ENCODE measurements around the gene PLXNA3.

PLXNA3 gene

GRCh38 chrX:154458954-154459778 lies 1.1 kb downstream of the PLXNA3 start:
- DNase-seq (ENCODE audit: low read depth): no peak

- DNase-seq (ENCODE audit: low read depth): no peak
Observed at GRCh38 chrX:154459832-154460231, 1.8 kb downstream of the PLXNA3 start.

GRCh38 chrX:154460326-154460725 lies 2.2 kb downstream of the PLXNA3 start:
- no peak for DNase-seq (ENCODE audit: low read depth)

- DNase-seq (ENCODE audit: low read depth): no peak
Observed at GRCh38 chrX:154462396-154462795, 4.3 kb downstream of the PLXNA3 start.

GRCh38 chrX:154463611-154464220 lies 5.6 kb downstream of the PLXNA3 start:
- DNase-seq (ENCODE audit: low read depth): no peak

- DNase-seq (ENCODE audit: low read depth): no peak
Observed at GRCh38 chrX:154464806-154465365, 6.8 kb downstream of the PLXNA3 start.

DNA sequence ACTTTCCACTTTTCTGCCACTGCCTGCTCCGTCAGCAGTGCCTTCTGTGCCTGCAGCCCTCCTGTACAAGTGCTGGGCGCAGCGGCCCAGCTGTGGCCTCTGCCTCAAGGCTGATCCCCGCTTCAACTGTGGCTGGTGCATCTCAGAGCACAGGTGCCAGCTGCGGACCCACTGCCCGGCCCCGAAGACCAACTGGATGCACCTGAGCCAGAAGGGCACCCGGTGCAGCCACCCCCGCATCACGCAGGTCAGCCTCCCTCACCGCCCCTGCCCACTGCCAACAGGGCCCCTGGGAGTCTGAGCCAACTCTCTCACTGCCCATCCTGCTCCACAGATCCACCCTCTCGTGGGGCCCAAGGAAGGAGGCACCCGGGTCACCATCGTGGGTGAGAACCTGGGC lies 7.5 kb downstream of the PLXNA3 start:
- DNase-seq (ENCODE audit: low read depth): no peak

- no peak for DNase-seq (ENCODE audit: low read depth)
Observed at GRCh38 chrX:154466036-154466435, 8.0 kb downstream of the PLXNA3 start.

GRCh38 chrX:154466907-154467306 lies 8.8 kb downstream of the PLXNA3 start:
- DNase-seq (ENCODE audit: low read depth): no peak

DNA sequence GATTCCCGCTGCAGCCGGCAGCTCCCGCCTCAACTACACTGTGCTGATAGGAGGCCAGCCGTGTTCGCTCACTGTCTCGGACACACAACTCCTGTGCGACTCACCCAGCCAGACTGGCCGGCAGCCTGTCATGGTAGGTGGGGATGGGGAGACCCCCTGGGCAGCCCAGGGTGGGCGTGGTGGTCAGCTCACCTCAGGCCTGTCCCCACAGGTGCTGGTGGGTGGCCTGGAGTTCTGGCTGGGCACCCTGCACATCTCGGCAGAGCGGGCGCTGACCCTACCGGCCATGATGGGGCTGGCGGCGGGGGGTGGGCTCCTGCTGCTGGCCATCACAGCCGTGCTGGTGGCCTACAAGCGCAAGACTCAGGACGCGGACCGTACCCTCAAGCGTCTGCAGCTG lies 9.5 kb downstream of the PLXNA3 start:
- DNase-seq (ENCODE audit: low read depth): no peak

- DNase-seq (ENCODE audit: low read depth): no peak
Observed at GRCh38 chrX:154468217-154468616, 10.1 kb downstream of the PLXNA3 start.

DNA sequence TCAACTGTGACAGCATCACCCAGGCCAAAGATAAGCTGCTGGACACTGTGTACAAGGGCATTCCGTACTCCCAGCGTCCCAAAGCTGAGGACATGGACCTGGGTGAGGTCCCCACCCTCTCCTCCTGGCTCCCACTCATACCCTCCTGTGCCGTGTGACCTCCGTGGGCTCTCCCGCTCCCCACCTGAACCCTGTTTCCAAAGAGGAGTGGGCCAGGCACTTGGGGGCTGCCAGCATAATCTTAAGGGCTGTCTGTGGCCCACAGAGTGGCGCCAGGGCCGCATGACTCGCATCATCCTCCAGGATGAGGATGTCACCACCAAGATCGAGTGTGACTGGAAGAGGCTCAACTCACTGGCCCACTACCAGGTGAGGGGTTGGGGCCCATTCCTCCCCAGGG lies 11.0 kb downstream of the PLXNA3 start:
- no peak for DNase-seq (ENCODE audit: low read depth)

DNA sequence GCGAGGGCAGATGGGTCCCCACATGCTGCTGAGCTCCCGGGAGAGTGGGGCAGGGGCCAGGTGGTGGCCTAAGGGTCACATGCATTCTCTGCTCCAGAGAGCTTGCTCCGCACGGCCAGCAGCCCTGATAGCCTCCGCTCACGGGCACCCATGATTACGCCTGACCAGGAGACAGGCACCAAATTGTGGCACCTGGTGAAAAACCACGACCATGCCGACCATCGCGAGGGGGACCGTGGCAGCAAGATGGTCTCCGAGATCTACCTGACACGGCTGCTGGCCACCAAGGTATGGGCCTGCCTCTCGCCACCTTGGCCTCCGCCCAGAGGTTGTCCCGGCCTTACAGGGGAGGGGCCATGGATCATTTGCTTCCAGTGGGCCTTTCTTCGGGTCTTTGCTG lies 11.8 kb downstream of the PLXNA3 start:
- DNase-seq (ENCODE audit: low read depth): no peak

DNA sequence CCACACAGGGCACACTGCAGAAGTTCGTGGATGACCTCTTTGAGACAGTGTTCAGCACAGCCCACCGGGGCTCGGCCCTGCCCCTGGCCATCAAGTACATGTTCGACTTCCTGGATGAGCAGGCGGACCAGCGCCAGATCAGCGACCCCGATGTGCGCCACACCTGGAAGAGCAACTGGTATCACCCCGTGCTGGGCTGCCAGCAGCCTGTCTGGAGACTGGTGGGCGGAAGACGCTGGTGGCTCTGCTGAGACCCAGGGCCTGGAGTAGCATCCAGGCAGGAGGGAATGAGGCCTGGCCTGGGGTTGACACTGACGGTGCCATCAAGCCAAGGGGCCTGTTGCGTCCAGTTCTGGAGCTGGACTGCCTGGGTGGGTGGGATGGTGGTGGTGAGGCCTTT lies 12.4 kb downstream of the PLXNA3 start:
- no peak for DNase-seq (ENCODE audit: low read depth)

DNA sequence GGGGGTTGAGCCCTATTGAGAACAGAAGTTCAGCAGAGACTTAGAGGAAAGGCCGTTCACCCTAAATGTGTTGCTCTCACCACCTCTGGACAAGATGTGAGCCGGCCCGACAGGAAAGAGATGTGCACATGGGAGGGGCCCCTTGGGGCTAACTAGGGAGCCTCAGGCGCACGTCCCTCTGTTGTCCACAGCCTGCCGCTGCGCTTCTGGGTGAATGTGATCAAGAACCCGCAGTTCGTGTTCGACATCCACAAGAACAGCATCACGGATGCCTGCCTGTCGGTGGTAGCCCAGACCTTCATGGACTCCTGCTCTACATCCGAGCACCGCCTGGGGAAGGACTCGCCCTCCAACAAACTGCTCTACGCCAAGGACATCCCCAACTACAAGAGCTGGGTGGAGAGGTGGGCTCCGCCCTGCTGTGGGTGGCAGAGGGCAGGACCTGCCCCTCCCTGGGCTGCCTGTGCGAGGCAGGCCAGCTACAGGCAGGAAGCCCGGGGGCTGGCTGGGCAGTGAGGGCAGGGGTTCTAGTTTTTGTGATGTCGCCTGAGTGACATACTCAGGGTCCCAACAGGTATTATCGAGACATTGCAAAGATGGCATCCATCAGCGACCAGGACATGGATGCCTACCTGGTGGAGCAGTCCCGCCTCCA lies 13.0 kb downstream of the PLXNA3 start:
- DNase-seq (ENCODE audit: low read depth): no peak

GRCh38 chrX:154471839-154472684 lies 14.0 kb downstream of the PLXNA3 start:
- DNase-seq (ENCODE audit: low read depth): no peak

DNA sequence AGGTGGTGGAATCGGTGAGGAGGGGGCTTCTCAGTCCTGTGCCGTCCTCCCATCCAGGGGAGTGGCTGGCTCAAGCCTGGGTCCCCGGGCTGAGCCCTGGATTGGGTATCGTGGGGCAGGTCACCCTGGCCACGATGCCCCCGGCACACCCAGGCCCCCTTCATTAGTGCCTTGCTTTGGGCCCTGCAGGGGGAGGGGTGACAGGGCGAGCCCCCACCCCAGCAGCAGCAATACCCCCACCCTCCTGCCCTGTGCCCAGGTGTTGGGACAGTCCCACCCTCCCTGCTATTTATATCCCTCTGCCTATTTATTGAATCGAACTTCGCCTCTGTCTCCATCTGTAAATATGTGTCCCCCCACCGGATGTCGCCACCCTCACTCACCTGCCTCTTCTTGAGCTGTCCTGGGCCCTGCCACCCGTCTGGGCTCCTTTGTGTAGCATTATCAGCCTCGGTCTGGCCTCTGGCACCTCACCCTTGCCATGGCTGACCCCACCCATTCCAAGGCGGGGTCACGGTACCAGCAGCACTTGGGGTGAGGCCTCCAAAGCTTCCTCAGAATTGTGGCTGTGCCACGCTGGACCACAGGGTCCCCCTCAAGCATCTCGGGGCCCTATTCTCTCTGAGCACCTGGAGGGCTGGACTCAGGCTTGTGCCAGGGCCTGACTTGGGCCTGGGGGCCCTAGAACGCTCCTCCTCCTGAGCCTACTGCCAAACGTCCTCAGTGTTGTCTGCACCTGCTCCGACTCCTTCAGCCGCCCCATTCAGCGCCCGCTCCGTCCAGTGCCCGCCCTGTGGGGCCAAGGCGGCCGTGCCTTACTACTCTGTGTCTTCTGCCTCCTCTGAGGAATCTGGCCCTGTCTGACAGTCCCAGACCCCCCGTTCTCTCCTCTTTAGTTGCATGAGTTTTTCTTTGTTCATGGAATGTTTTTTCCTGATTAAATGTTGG lies 14.9 kb downstream of the PLXNA3 start:
- no peak for DNase-seq (ENCODE audit: low read depth)

- no peak for DNase-seq (ENCODE audit: low read depth)
Observed at GRCh38 chrX:154473683-154474082, 15.6 kb downstream of the PLXNA3 start.

DNA sequence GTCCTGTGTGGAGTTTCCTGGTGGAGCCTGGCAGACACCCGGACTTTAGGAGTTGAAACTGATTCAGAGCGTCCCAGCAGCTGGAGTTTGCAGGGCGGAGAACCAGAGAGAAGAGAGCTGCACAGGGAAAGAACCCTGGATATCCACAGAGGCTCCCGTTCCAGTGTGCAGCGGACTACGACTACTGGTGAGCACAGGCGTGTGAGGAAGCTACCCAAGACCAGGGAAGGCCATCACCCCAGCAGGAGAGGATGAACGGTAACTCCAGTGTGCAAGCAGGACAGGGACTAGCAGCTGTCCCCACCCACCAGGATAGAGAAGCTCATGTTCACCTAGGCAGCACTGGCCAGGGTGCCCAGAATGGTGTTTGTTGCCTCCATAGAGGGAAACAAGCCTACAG lies 18.7 kb downstream of the PLXNA3 start:
- no peak for DNase-seq (ENCODE audit: low read depth)

- no peak for DNase-seq (ENCODE audit: low read depth)
Observed at GRCh38 chrX:154477891-154478477, 19.9 kb downstream of the PLXNA3 start.

Measured in iris pigment epithelial cell (primary cell).